OCI-LY7 (cell line): ENCODE measurements around the gene RAB22A. TPM values are rescaled to one million over a fixed set of nuclear protein-coding genes. Genes with fewer than 3 reads are reported as not detected.

ENCODE experiments used
- Bru-seq: library from RNA; stranded (reverse); fragments of 400-500 nt; gene quantifications from one replicate; lab custom pipeline; 2021; lab: Mats Ljungman, UMichigan
- BruChase-seq, 2 experiments: library from RNA; stranded (reverse); fragments of 400-500 nt; gene quantifications; one replicate each; lab custom pipeline; 2021; lab: Mats Ljungman, UMichigan
- BruUV-seq: library from RNA; stranded (reverse); fragments of 400-500 nt; replicated peaks from 2 replicates; lab custom pipeline; 2021; lab: Mats Ljungman, UMichigan
- CTCF ChIA-PET: fragments of 300-600 bp; sonication (Branson Sonifier 250); formaldehyde crosslinking; loops from one replicate; lab custom pipeline; 2022; ENCODE audit warnings: antibody characterized with exemption; ENCODE audit not compliant: unreplicated experiment; lab: Charles Lee
- POLR2A ChIA-PET: fragments of 300-600 bp; sonication (Branson Sonifier 250); formaldehyde crosslinking; loops from one replicate; lab custom pipeline; 2022; ENCODE audit warnings: antibody characterized with exemption; lab: Charles Lee
- DNase-seq: peaks from one replicate; pipeline ENCODE4 v3.0.0-alpha.2; 2015; ENCODE audit warnings: low spot score
- H2AFZ ChIP-seq: fragments of 200-600 bp; sonication (generic), shearing (Covaris generic); 2 replicates; pipeline ENCODE4 v1.6.1; 2014; ENCODE audit warnings: mild to moderate bottlenecking, antibody characterized with exemption, low read length, moderate library complexity
- H3K27ac ChIP-seq: fragments of 200-600 bp; sonication (generic); 2 replicates; pipeline ENCODE4 v1.5.1; 2014; ENCODE audit warnings: mixed run types, low read depth, mild to moderate bottlenecking, moderate library complexity, low read length, inconsistent platforms; ENCODE audit not compliant: poor library complexity, severe bottlenecking
- H3K36me3 ChIP-seq: fragments of 200-600 bp; sonication (generic); 2 replicates; pipeline ENCODE4 v1.6.1; 2014; ENCODE audit warnings: mild to moderate bottlenecking, antibody characterized with exemption, low read length, moderate library complexity, mixed read lengths; ENCODE audit not compliant: insufficient read depth
- H3K4me1 ChIP-seq: fragments of 200-600 bp; sonication (generic); 2 replicates; pipeline ENCODE4 v1.5.1; 2014; ENCODE audit warnings: mild to moderate bottlenecking, low read length; ENCODE audit not compliant: insufficient read depth, poor library complexity, severe bottlenecking
- H3K4me2 ChIP-seq: fragments of 200-600 bp; sonication (generic); 2 replicates; pipeline ENCODE4 v1.6.1; 2014; ENCODE audit warnings: mild to moderate bottlenecking, low read length
- H3K4me3 ChIP-seq: fragments of 200-600 bp; sonication (generic); 2 replicates; pipeline ENCODE4 v1.5.1; 2014; ENCODE audit warnings: mild to moderate bottlenecking, low read depth, low read length; ENCODE audit not compliant: poor library complexity, severe bottlenecking
- H3K79me2 ChIP-seq: fragments of 200-600 bp; sonication (generic); 2 replicates; pipeline ENCODE4 v1.6.1; 2016; ENCODE audit warnings: low read depth, mild to moderate bottlenecking, low read length, moderate library complexity, mixed read lengths; ENCODE audit not compliant: insufficient read depth
- H3K9me2 ChIP-seq: fragments of 200-600 bp; sonication (generic); 2 replicates; pipeline ENCODE4 v1.6.1; 2016; ENCODE audit warnings: mild to moderate bottlenecking, low read length, mixed read lengths; ENCODE audit not compliant: insufficient read depth
- H3K9me3 ChIP-seq: fragments of 200-600 bp; sonication (generic); 2 replicates; pipeline ENCODE4 v1.6.1; 2014; ENCODE audit warnings: mild to moderate bottlenecking, mixed run types, low read length, mixed read lengths
- H4K20me1 ChIP-seq: fragments of 200-600 bp; sonication (generic); 2 replicates; pipeline ENCODE4 v1.6.1; 2014; ENCODE audit warnings: mild to moderate bottlenecking, antibody characterized with exemption, low read length, moderate library complexity, mixed read lengths; ENCODE audit not compliant: insufficient read depth
- EZH2phosphoT487 ChIP-seq: fragments of 200-600 bp; sonication (generic); IDR thresholded peaks from 2 replicates; pipeline ENCODE4 v1.6.1; 2018; ENCODE audit warnings: low read depth, borderline replicate concordance, mild to moderate bottlenecking, mixed run types, antibody characterized with exemption, low read length, moderate library complexity, mixed read lengths
- intact Hi-C: fragments of 100-400 bp; cut with micrococcal nuclease; formaldehyde crosslinking; loops from one replicate; pipeline ENCODE4 v1.10.0; 2022; ENCODE audit not compliant: unreplicated experiment
- long read RNA-seq: library from polyadenylated mRNA; stranded (forward); transcript quantifications from one replicate; pipeline ENCODE4 v2.0.0, GENCODE V29; 2022
- total RNA-seq, 2 experiments: library from RNA; depleted of rRNA in 1 of 2; stranded (reverse); fragments of >200 nt in 1 of 2; shearing (Covaris generic) in 1 of 2; gene quantifications; 2 replicates each; pipeline ENCODE4 v1.2.3, GENCODE V29; 2014 to 2022
- TF ChIP-seq, protein P1 (sequence below): fragments of 200-600 bp; sonication (generic); conservative IDR thresholded peaks from 2 replicates; pipeline ENCODE4 v1.5.1; 2014; ENCODE audit warnings: mild to moderate bottlenecking, antibody characterized with exemption, low read length, moderate library complexity, mixed read lengths

The RAB22A gene, protein sequence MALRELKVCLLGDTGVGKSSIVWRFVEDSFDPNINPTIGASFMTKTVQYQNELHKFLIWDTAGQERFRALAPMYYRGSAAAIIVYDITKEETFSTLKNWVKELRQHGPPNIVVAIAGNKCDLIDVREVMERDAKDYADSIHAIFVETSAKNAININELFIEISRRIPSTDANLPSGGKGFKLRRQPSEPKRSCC
- total RNA-seq (2014; rRNA removed; shearing (Covaris generic)) (6.8 and 7.0 TPM in 2 replicates), total RNA-seq (2022) (13.4 and 14.1 TPM in 2 replicates), Bru-seq, nascent RNA (percentile 78 among the genes with signal in this experiment), BruChase-seq, experiment 1, labeled RNA remaining after a 6-hour chase (percentile 79 among the genes with signal in this experiment), BruChase-seq, experiment 2, labeled RNA remaining after a 2-hour chase (percentile 83 among the genes with signal in this experiment)
- long read RNA-seq, full-length matches to known transcripts, result 47 of 65 reads
- long read RNA-seq, partial matches to known transcripts, result 2 of 65 reads
- long read RNA-seq, other reads (novel, unspliced or antisense), result 16 of 65 reads

DNA sequence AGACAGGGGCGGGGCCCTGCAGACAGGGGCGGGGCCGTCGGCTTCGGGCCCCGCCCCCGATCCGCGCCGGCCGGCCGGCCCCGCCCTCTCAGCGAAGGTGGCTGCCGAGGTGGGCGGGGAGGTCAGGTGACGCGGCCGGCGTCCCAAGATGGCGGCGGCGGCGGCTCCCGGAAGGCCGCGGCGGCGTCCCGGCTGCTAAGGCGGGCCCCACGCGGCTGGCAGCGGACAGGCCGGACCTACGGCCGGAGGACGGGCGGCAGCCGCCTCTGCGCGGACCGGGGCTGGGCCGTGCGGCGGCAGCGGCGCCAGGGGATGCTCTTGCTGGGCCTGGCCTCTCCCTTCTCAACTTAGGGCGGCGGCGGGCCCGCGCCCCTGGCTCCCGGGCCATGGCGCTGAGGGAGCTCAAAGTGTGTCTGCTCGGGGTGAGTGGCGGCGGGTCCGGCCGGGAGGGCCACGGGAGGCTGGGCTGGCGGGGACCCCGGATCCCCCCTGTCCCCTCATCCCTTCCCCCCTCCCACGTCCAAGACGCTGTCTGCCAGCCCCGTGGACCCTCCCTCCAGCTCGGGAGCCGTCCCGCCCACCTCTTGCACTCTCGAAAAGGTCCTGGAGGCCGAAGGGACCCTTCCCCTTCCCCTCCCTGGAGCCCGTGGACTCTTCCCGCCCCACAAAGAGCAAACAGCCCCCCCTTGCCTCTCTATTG is at the start of gene RAB22A:
RAB22A (plus strand) TSS at position 125 of the 700 bp plus-strand sequence; CDS start at position 387, 262 bp downstream.
- H2AFZ ChIP-seq, result peak within 1 kb of the TSS; percentile 87
- POLR2A ChIA-PET, result interaction anchor here (1.0 to 1.6 kb wide), 2 partner anchors 12 to 79 kb away, joined by 4 to 5 read pairs; partner anchors contain the start of gene VAPB
- peak; percentile 88 for DNase-seq
- H3K36me3 ChIP-seq, result peaks cover 29% of the 10 kb centered on the region
- no TSS peak for BruUV-seq
- TF ChIP-seq, protein P1, sequence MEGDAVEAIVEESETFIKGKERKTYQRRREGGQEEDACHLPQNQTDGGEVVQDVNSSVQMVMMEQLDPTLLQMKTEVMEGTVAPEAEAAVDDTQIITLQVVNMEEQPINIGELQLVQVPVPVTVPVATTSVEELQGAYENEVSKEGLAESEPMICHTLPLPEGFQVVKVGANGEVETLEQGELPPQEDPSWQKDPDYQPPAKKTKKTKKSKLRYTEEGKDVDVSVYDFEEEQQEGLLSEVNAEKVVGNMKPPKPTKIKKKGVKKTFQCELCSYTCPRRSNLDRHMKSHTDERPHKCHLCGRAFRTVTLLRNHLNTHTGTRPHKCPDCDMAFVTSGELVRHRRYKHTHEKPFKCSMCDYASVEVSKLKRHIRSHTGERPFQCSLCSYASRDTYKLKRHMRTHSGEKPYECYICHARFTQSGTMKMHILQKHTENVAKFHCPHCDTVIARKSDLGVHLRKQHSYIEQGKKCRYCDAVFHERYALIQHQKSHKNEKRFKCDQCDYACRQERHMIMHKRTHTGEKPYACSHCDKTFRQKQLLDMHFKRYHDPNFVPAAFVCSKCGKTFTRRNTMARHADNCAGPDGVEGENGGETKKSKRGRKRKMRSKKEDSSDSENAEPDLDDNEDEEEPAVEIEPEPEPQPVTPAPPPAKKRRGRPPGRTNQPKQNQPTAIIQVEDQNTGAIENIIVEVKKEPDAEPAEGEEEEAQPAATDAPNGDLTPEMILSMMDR, result no peak
- no peak for TF ChIP-seq EZH2phosphoT487
- H3K4me2 ChIP-seq, result peak within 1 kb of the TSS; percentile 93
- H4K20me1 ChIP-seq, result no peaks in the 10 kb centered on the region
- peaks cover 17% of the 10 kb centered on the region; the same call in 1 of the 2 replicates for H3K79me2 ChIP-seq
- H3K4me1 ChIP-seq, result peaks cover 25% of the 10 kb centered on the region
- H3K27ac ChIP-seq, result peak within 1 kb of the TSS; percentile 59
- CTCF ChIA-PET, result no interaction called here
- no peaks in the 10 kb centered on the region for H3K9me2 ChIP-seq
- H3K4me3 ChIP-seq, result peak within 1 kb of the TSS; percentile 94
- no peaks in the 10 kb centered on the region for H3K9me3 ChIP-seq
- intact Hi-C loops, result loop anchor here (10.0 kb wide), 1 partner anchor 135 kb away; no protein-coding TSS in a partner anchor

DNA sequence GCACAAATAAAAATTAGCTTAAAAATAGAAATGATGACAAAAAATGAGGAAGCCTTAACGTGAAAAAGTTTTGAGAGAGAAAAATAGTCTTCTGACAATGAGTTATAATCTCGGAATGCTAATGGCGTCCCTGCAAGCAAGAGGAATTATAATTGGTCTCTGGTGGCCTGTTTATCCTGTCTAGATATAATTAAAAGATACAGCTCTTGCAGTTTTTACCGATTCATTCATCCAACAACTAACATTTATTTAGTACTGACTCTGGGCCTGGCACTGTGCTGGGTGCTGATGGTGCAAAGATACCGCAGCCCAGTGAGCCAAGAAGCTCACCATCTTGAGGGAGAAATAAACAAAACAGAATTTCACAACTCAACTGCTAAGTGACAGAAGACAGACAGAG is 49.5 kb upstream of the RAB22A start:
- no peak overlapping the region for H3K4me2 ChIP-seq
- H4K20me1 ChIP-seq, result no peaks in the 10 kb centered on the region
- H3K36me3 ChIP-seq, result no peaks in the 10 kb centered on the region
- H3K4me1 ChIP-seq, result peaks cover 7% of the 10 kb centered on the region
- no peak overlapping the region for H3K27ac ChIP-seq
- no TSS peak for BruUV-seq
- CTCF ChIA-PET, result no interaction called here
- H3K9me2 ChIP-seq, result no peaks in the 10 kb centered on the region
- intact Hi-C loops, result no loop called here
- TF ChIP-seq EZH2phosphoT487, result no peak
- TF ChIP-seq, protein P1, result no peak
- no peaks in the 10 kb centered on the region for H3K79me2 ChIP-seq
- no peaks in the 10 kb centered on the region for H3K9me3 ChIP-seq
- no peak overlapping the region for H3K4me3 ChIP-seq
- H2AFZ ChIP-seq, result no peak overlapping the region
- POLR2A ChIA-PET, result no interaction called here
- no peak for DNase-seq
